HG03060 (cell line): Measurements from ENCODE around the gene CTBP2.

ENCODE experiments used
- ATAC-seq: cut with Tn5 transposase; IDR thresholded peaks from one replicate; pipeline ENCODE4 v1.9.1; 2021; ENCODE audit warnings: low read depth, moderate number of reproducible peaks; ENCODE audit not compliant: unreplicated experiment

CTBP2 gene

GRCh38 chr10:125004571-125005311, 155.6 kb downstream of the CTBP2 start:
- no peak for ATAC-seq

DNA sequence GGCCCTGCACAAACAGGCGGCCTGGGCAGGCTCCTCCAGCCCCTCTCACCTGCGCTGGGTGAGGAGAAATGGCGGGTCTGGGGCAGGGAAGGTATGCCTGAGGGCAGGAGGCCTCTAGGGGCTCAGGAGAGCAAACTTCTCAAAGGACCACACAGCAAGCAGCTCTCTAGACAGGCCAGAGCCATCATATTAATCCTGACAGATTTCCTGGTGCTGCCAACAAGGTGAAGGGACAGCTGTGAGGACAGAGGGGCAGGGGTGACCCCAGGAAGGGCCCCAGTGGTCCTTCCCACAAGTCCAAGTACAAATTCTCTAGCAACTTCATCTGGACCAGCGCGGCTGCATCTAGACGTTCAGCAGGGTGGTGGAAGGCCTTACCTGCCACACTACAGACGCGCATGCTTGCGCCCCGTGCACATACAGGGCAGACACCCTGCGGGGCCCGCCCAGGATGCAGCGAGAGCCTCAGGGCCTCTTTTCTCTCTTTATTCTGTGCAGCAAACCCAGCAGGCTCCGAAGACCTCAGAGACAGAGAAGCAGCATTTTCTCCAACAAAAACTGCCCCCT, 156.4 kb downstream of the CTBP2 start:
- ATAC-seq: no peak

DNA sequence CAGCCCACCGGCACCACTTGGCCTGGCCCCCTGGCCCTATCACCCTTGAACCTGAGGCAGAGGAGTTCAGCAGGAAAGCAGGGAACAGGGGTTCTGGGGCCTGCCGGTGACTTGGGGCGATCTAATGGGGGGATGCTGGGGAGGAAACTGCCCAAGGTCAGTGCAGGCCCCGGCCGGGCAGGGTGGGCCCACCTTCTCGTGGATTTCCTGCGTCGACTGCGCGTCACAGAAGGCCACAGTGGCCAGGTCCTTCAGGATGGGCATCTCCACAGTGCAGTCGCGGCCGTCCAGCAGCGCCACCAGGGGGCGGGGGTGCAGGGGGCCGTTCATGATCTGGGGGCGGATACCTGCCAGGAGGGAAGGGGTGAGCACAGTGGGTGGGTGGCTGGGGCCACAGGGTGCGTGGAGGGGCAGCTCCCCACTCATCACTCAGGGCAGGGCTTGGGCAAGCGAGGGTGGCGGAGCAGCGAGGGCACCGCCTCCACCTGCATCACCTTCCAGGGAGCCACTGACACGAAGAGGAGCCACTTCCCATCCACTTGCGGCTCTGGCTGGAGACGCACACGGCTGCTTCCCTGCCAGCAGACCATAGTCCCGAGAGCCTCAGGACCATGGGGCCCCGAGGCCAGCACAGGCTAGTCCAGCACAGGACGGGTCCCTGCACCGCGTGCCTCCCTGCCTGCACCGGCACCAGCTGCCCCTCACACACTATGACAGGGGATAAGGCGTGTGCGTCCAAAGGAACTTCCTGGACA, 157.0 kb downstream of the CTBP2 start:
- no peak for ATAC-seq

GRCh38 chr10:125002423-125003145, 157.8 kb downstream of the CTBP2 start:
- ATAC-seq: no peak

DNA sequence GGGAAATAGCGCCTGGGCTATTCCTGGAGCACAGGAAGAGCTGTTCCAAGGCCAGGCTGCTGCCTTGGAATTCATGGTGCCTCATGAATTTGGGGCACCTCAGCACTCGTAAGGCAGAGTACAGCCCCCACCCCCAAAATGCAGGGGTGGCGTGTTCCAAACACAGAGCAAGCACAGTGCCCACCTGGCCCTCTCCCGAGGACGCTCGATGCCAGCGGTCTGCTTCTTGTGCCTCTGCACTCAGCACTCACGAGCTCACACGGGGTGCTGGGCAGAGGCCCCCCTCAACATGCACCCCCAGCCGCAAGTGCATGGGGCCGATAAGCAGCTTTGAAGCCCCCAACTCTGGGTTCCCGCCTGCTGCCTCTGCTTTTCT, 158.3 kb downstream of the CTBP2 start:
- no peak for ATAC-seq

- no peak for ATAC-seq
Observed at GRCh38 chr10:125001313-125002046, 158.9 kb downstream of the CTBP2 start.

GRCh38 chr10:125000366-125001312, 159.7 kb downstream of the CTBP2 start:
- no peak for ATAC-seq

GRCh38 chr10:124999433-125000365, 160.7 kb downstream of the CTBP2 start:
- no peak for ATAC-seq

GRCh38 chr10:124998624-124999291, 161.6 kb downstream of the CTBP2 start:
- no peak for ATAC-seq

- no peak for ATAC-seq
Observed at GRCh38 chr10:124997771-124998623, 162.4 kb downstream of the CTBP2 start.

GRCh38 chr10:124997306-124997705, 163.1 kb downstream of the CTBP2 start:
- ATAC-seq: no peak

- no peak for ATAC-seq
Observed at GRCh38 chr10:124996854-124997215, 163.5 kb downstream of the CTBP2 start.

- no peak for ATAC-seq
Observed at GRCh38 chr10:124996127-124996853, 164.1 kb downstream of the CTBP2 start.

- ATAC-seq: no peak
Observed at GRCh38 chr10:124995605-124996004, 164.8 kb downstream of the CTBP2 start.

DNA sequence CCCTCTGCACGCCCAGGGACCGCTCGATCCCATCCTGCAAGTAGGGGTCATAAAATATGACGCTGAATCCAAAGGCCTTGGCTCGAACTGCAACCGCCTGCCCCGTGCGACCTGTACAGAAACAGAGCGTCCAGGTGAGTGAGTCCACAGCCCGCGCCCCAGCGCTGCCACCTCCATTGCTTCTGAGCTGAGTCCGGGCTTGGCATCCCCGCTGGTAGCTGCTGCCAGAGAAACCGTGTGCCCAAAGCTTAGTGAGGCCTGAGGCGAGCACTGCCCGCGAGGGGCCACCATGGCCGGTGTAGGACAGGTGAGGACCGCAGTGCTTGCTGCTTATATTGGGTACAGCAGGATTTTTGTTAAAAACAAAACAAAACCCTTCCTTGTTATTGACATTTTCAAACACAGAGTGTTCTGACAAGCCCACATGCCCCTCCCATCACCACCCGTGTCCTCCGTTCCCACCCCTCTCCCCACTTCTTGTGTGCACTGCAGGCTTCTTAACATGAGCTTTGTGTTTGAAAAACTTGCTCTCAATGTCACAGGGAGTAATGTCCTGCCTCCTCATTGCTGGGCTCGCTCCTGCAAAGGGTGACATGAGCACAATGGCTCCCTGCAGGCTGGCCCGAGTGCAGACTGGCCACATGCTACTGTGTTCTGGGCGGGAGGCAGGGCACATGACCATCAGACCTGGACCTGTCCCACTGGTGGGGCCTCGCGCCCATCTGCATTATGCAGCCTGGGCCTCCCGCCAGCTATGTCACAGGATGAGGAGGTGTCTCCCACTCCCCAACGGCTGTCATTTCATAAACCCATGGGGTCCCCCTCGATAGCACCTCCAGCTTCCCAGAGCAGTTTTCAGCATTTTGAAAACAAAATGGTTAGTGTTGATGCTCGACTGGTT, 165.5 kb downstream of the CTBP2 start:
- no peak for ATAC-seq
